ENCODE measurements around the gene RERE.

Gene RERE

DNA sequence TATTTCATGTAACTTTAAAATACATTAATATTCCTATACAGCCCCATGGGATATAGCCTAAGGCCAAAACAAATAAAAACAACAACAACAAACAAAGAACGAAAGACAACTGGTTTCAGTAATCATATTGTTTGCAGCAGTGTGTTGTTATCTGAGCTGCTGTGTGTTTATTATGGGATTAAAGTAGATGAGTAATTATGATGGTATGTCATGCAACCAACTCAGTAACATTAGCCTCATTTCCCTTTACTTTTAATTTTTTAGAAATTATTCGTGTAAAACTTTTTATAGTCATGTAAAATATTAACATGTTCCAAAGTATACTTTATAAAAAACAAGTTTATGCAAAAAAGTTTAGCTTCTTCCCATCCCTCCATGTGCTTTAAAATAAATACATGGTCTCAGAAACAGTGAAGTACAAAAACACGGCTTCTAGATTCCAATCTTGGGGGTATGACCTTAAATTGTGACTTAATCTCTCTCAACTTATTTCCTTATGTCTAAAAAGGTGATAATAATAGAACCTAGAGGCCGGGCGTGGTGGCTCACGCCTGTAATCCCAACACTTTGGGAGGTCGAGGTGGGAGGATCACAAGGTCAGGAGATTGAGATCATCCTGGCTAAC lies 323.4 kb downstream of the RERE start:
- no peak overlapping the region for H3K4me3 ChIP-seq (ENCODE audit: low read depth, low read length)
- no peak for DNase-seq (ENCODE audit: low read depth)

DNA sequence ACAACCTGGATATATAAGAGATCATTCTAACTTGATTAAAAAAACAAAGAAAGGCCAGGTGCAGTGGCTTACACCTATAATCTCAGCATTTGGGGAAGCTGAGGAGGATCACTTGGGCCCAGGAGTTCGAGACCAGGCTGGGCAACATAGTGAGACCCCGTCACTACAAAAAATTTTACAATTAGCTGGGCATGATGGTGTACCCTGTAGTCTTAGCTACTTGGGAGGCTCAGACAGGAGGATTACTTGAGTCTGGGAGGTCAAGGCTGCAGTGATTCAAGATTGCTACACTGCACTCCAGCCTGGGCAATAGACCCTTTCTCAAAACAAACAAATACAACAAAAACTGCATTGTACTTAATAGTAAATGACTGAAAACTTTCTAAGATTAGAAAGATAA lies 330.2 kb downstream of the RERE start:
- no peak for DNase-seq (ENCODE audit: low read depth)

DNA sequence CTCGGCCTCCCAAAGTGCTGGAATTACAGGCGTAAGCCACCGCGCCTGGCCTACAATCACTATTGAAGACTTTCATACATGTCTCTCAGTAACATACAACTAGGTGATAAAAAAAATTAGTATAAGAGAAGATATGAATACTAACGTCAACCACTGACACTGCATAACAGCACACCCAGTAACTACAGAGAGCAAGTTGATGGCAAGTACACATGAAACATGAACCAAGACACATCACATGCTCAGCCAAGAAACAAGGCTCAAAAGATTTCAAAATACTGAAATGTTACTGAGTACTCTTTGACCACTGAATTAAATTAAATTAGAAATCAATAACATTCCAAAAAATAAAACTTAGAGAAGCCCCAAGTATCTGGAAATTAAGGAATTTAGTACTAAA lies 331.4 kb downstream of the RERE start:
- no peak for DNase-seq (ENCODE audit: low read depth)

More for the DNA sequence above, 330.2 kb downstream of the RERE start:
- no peak overlapping the region for H3K4me3 ChIP-seq (ENCODE audit: low read depth, low read length)

DNA sequence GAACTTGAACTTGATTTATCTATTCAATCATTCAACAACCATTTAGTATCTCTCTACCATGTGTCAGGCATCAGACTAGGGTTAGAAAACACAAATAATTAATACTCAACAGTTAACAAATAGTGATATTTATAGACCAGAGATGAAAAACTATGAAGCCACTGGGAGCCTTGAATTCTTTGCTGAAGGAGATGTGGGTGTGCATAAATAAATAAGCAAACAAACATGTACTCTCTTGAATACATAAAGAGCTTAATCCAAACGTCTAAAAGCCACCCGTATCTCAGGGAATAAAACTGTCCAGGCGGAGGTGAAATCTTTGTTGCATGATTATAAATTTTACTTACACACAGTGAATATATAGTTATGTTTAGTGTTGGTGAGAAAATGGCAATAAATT lies 333.9 kb downstream of the RERE start:
- DNase-seq (ENCODE audit: low read depth): no peak

More for the DNA sequence above, 331.4 kb downstream of the RERE start:
- H3K4me3 ChIP-seq (ENCODE audit: low read depth, low read length): no peak overlapping the region

DNA sequence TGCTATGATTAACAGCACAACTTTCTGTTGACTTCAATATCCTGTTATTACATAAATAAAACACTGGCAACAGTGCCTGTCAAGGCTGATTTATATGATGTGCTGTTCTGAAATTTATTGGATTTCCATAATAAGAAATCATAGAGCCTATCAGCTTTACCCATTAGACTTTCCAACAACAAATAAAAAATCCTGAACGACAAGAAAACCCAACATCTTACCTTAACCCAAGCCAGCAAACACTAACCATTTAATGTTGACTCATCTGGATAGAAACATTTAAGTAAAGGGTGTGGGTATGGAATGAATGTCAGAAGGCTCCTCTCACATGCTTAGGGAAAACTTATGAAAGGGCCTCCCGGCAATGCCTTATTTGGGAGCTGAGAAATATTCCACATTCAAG lies 334.5 kb downstream of the RERE start:
- no peak for DNase-seq (ENCODE audit: low read depth)
- no peak overlapping the region for H3K4me3 ChIP-seq (ENCODE audit: low read depth, low read length)

More for the DNA sequence above, 333.9 kb downstream of the RERE start:
- H3K4me3 ChIP-seq (ENCODE audit: low read depth, low read length): no peak overlapping the region

DNA sequence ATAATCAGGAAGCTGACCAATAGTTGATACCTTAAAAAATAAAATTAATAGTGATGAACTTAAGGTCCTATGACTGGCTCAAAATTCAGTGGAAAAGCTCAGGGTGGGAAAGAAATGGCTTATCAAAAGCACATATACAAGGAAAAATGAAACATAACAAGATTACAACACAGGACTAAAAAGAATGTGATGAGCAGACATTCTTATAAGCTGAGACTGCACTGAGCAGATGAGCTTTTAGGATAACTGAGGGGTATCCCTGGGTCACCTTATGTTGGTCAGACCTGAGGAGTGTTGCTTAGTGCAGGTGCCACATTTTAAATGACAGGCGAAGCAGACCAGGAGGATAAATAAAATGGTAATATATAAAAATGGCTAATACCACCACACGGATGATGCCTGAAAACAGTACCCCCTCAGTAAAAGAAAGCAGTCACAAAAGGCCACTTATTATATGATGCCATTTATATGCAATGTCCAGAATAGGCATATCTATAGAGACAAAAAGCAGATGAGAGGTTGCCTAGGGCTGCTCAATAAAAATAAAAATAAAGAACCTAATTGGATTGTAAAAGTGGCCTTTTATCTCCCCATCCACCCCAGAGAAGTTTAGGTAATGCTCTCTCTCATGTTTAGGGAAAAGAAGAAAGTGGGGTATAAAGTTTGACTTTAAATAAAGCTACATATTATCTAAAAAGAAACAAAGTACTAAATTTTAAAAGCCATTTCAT lies 335.6 kb downstream of the RERE start:
- DNase-seq (ENCODE audit: low read depth): no peak
- H3K4me3 ChIP-seq (ENCODE audit: low read depth, low read length): no peak overlapping the region

DNA sequence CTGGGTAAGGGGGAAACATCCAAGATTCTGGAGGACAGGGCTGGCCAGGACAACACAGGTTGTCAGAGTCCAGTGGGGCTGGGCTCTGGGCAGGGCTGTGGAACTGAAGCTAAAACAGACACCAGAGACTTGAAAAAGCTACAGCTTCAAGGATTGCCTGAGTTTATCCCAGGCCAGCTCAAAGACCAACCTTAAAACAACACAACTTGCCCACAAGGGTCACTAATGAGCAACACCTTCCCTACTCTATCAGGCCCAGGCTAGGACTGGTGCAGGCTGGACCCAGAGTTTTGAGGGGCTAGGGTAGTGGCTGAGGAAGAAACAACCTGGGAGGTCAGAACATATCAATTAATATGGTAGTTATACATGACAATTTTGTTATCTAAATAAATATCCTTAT lies 338.9 kb downstream of the RERE start:
- DNase-seq (ENCODE audit: low read depth): no peak

DNA sequence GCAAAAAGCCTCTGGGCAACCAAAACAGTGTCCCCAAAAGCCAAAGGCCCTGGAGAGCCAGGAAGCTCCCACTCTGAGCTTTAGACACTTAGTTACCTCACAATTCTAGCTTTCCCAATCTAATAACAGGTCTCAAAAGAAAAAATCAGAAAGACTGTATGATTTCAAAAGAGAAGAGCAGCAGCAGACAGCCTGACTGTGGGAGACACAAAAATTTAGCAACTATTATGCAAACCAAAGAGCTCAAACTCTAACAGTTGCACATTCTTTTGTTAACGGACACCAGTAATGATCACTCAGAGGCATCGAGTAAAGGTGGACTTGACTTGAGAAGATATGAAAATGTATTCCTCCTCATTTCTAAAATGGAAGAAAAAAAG lies 339.5 kb downstream of the RERE start:
- no peak overlapping the region for H3K4me3 ChIP-seq (ENCODE audit: low read depth, low read length)
- DNase-seq (ENCODE audit: low read depth): no peak

More for the DNA sequence above, 338.9 kb downstream of the RERE start:
- H3K4me3 ChIP-seq (ENCODE audit: low read depth, low read length): no peak overlapping the region

DNA sequence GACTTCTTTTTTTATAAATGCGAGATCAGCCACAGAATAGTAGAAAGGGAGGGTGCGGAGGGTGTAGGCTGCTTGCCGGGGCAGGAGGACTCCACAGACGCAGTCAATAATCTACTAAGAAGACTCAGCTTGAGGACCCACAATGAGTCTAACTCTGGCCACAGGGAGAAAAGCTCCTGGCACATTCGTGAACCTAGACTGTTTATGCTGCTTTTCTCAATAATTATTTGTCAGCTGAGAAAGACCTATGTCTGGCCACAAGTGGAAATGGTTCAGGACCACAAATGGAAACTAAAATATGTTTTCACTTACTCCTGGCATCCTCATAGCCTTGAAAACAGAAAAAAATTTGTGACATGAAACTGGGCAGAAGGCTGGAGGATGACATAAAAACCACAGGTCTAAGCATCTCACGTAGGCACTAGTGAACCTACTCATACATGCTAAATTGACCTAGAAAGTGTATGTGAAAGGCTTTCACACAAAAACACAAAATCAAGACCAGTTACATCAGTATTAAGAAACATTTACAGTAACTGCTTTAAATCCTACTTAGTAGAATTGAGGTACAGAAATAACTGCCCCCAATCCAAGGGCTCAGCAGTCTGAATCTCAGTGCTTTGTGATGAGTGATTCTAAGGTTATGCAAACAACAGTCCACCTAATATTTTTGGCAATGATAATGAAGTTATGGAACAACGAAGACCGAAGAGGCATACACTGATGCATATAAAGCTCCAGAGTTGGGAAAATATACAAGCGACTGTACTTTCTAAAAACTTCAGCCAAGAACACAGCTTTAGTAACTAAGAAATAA lies 340.1 kb downstream of the RERE start:
- no peak overlapping the region for H3K4me3 ChIP-seq (ENCODE audit: low read depth, low read length)
- no peak for DNase-seq (ENCODE audit: low read depth)

DNA sequence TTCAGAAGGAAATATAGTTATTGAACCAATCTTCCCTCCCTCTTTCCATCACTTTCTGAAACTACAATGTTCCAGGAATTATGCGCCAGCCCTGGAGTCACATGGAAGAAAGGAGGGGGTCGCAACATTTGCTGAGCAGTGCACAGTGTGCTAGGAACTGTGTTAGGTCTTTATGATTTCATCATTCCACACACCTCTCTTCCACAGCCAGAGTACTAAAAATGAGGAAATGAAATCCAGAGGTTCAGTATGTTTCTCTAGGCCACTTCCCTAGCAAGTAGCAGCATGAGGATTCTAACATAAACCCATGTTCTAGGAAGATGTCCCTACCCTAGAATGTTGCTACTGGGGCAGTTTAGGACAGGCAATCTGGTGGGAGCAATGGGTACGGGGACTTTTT lies 341.4 kb downstream of the RERE start:
- no peak for DNase-seq (ENCODE audit: low read depth)

DNA sequence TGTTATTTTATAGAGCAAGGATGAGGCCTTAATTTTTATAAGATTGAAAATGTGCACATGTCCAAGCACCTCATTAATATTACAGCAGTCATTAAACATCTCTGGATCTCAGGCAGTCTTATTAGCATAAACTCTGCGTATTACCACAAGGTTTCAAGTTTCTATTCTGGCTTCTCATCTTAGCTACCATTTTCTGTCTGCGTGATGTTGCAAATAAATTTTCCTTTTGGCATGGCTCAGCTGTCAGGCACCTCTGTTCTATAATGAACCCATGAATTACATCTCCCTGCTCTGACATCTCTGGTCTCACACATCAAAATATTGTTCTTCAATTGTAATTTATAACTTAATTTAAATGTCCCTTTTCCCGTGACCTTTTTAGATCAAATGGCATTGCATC lies 343.1 kb downstream of the RERE start:
- DNase-seq (ENCODE audit: low read depth): no peak

More for the DNA sequence above, 341.4 kb downstream of the RERE start:
- no peak overlapping the region for H3K4me3 ChIP-seq (ENCODE audit: low read depth, low read length)

DNA sequence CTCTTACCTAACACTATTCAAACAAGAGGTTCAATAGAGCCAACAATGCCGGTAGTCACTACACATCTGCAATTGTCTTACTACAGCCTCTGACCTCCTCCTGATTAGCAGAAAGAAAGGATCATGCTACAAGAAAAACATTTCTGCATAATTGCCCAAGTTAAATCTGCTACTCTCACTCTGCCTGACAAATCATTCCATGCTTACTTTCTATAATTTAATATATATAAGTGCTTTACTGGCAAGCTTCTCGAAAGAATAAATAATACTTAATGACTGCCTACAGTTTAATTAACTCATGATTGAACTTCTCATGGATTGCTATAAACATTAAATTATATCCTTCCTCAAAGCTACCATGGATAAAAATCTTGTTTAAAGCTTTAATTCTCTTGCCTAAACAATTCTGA lies 343.5 kb downstream of the RERE start:
- H3K4me3 ChIP-seq (ENCODE audit: low read depth, low read length): no peak overlapping the region
- no peak for DNase-seq (ENCODE audit: low read depth)

More for the DNA sequence above, 343.1 kb downstream of the RERE start:
- no peak overlapping the region for H3K4me3 ChIP-seq (ENCODE audit: low read depth, low read length)

DNA sequence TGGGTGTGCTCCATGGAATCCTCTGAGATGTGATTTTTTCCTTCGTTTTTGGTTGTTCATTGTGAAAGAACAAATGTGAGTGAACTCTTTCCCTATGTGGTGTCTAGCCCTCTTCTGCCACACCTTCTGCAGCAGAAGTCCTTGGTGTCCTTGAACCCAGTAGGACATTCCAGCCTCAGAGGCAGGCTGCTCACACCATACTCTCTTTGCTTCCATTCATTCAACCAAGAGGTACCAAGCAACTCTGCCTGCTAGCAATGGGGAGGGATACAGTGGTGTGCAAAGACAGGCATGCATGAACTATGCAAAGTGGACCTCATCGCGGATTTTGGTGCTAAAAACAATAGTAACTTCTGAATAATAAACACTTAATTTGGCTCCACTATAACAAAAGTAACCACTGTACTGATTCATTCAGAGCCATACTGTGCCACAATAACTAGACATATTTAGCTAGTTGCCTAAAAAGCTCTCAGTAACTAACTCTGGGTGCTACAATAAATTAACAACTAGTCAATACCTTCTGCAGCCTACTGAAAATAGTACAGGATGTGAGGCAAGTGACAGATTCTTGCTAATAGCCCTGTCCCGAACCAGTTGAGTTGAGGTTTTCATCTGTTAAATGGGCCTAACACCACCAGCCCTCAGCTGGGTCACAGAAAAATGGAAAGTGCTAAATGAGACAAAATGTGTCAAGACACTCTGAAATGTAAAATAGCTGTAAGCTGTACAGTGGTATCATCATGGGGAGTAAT lies 344.1 kb downstream of the RERE start:
- no peak overlapping the region for H3K4me3 ChIP-seq (ENCODE audit: low read depth, low read length)
- DNase-seq (ENCODE audit: low read depth): no peak

DNA sequence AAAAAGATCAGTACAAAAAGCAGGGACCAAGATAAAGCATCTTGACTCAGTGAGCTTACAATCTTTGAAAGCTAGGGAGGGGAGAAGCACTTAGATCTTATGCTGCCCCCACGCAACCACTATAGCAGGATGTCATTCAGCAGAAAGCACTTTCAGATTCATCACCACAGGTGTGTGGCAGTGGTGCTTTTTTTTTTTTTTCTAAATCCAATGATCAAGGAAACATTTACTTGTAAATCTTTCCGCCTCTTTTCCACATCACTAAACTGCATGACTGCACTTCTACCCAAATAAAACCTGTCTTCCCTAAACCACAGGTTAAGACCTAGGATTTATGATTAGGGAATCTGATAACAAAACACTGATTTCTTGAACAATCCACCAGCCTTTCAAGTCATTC lies 344.8 kb downstream of the RERE start:
- no peak overlapping the region for H3K4me3 ChIP-seq (ENCODE audit: low read depth, low read length)
- no peak for DNase-seq (ENCODE audit: low read depth)

DNA sequence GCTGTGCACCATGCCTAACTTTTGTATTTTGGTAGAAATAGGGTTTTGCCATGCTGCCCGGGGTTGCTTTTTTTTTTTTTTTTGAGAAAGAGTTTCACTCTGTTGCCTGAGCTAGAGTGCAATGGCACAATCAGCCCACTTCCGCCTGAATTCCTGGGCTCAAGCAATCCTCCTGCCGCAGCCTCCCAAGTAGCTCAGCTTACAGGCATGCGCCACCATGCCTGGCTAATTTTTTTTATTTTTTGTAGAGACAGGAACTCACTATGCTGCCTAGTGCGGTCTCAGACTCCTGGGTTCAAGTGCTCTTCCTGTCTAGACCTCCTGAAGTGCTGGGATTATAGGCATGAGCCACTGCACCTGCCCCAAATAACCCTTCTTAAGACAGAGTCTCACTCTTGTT lies 346.0 kb downstream of the RERE start:
- no peak overlapping the region for H3K4me3 ChIP-seq (ENCODE audit: low read depth, low read length)
- DNase-seq (ENCODE audit: low read depth): no peak

DNA sequence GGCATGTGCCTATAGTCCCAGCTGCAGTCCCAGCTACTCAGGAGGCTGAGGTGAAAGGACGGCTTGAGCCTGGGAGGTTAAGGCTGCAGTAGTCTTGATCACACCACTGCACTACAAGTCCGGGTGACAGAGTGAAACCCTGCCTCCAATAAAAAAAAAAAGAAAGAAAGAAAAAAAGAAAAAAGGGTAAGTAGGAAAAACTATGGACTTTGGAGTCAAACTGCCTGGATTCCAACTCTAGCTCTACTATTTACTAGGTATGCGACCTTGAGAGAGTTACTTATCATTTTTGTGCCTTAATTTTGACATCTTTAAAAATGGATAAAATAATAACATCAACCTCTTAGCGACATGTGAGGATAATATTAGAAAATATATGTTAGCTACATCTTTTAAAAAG lies 348.7 kb downstream of the RERE start:
- no peak overlapping the region for H3K4me3 ChIP-seq (ENCODE audit: low read depth, low read length)
- no peak for DNase-seq (ENCODE audit: low read depth)

DNA sequence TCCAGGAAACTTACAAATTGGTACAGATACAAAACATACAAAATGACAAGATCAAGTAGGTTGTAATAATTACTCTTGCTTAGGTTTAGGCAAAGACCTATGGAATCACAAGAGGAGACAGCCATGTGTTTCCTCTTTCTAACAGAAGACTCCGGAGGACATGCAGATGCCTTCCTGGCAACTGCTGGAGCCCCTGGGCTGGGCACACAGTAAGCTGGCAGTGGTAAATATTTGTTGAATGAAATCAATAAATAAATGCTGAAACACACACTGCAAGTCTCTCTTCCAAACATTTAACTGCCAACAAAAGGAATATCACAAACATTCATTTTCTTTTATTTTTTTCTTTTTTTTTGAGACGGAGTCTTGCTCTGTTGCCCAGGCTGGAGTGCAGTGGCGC lies 350.1 kb downstream of the RERE start:
- H3K4me3 ChIP-seq (ENCODE audit: low read depth, low read length): no peak overlapping the region
- no peak for DNase-seq (ENCODE audit: low read depth)

DNA sequence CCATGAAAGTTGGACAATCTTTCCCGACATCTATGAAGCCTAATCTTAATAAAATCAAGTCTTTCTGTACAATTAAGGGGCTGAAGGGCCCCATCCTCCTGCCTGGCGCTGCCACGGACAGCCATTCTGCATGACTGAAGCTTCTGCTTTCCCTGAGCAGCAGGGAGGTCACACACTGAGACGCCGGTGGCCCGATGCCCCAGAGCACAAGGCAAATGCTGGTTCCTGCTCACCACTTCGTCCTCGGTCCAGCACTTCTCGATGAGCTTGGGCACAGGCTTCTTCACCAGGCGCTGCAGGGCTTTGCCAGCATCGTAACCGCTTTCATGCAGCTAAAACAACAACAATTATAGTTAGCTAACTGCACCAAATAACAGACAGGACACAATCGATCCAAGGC lies 351.7 kb downstream of the RERE start:
- H3K4me3 ChIP-seq (ENCODE audit: low read depth, low read length): no peak overlapping the region
- DNase-seq (ENCODE audit: low read depth): no peak

DNA sequence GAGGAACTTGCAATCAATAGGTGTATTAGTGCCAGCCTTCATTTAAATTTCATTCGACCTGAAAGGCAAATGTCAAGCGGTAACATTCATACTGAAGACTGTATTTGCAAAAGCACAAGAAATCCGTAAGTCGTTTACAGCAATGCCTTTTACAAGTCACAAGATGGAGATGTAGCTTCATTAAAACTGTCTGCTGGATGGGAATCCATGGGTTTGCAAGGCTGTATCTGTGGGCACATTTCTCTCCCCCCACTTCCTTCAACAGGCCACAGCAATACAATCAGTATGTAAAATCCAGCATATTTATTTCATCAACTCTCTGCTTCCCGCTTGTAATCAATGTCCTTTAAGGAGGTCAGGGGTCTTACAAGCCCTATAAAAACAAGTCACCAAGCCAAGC lies 352.4 kb downstream of the RERE start:
- DNase-seq (ENCODE audit: low read depth): no peak

DNA sequence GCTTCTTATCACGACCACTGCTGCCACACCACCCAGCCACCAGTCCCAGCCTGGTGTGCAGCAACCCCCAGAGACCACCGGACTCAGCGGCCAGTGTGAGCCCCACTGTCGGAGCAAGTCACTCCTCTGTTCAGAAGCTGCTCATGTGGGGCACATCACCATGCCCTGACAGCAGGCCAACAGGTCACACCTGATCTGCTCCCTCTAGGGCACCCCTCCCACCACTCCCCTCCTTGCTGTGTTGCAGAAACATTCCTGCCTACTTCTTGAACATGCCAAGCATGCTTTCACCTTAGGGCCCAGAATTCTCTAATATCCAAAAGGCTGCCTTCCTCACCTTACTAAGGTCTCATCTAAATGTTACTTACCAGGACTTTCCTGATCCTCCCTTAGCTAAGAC lies 353.1 kb downstream of the RERE start:
- H3K4me3 ChIP-seq (ENCODE audit: low read depth, low read length): no peak overlapping the region
- no peak for DNase-seq (ENCODE audit: low read depth)

More for the DNA sequence above, 352.4 kb downstream of the RERE start:
- no peak overlapping the region for H3K4me3 ChIP-seq (ENCODE audit: low read depth, low read length)
